Ishikawa (cell line): ENCODE measurements around the gene LBR.

ENCODE experiments used
- CEBPB ChIP-seq: IDR thresholded peaks from 2 replicates; pipeline ENCODE4 v1.6.1; 2012
- CREB1 ChIP-seq: IDR thresholded peaks from 2 replicates; pipeline ENCODE4 v1.6.1; 2012; ENCODE audit warnings: low read depth
- EGR1 ChIP-seq: IDR thresholded peaks from 2 replicates; pipeline ENCODE4 v1.6.1; 2012
- EP300 ChIP-seq: IDR thresholded peaks from 2 replicates; pipeline ENCODE4 v1.6.1; 2012; ENCODE audit warnings: borderline replicate concordance
- FOXM1 ChIP-seq: IDR thresholded peaks from 2 replicates; pipeline ENCODE4 v1.6.1; 2012; ENCODE audit warnings: low read depth, borderline replicate concordance
- MAX ChIP-seq: IDR thresholded peaks from 2 replicates; pipeline ENCODE4 v1.6.1; 2012
- NFIC ChIP-seq: IDR thresholded peaks from 2 replicates; pipeline ENCODE4 v1.6.1; 2012
- RAD21 ChIP-seq: IDR thresholded peaks from 2 replicates; pipeline ENCODE4 v1.6.1; 2012; ENCODE audit warnings: low read depth
- REST ChIP-seq: IDR thresholded peaks from 2 replicates; pipeline ENCODE4 v1.6.1; 2012; ENCODE audit warnings: low read depth, mild to moderate bottlenecking
- TAF1 ChIP-seq: IDR thresholded peaks from 2 replicates; pipeline ENCODE4 v1.6.1; 2012; ENCODE audit warnings: low read depth, mild to moderate bottlenecking
- TCF12 ChIP-seq: IDR thresholded peaks from 2 replicates; pipeline ENCODE4 v1.6.1; 2012; ENCODE audit warnings: low read depth
- TEAD4 ChIP-seq: IDR thresholded peaks from 2 replicates; pipeline ENCODE4 v1.6.1; 2012
- USF1 ChIP-seq: IDR thresholded peaks from 2 replicates; pipeline ENCODE4 v1.6.1; 2012
- YY1 ChIP-seq: IDR thresholded peaks from 2 replicates; pipeline ENCODE4 v1.6.1; 2012; ENCODE audit warnings: low read depth
- ZBTB7A ChIP-seq: IDR thresholded peaks from 2 replicates; pipeline ENCODE4 v1.6.1; 2012; ENCODE audit warnings: low read depth

The LBR gene

GRCh38 chr1:225371366-225372010 lies 56.4 kb downstream of the LBR start:
- TF ChIP-seq REST (no peak), FOXM1 (no peak), CREB1 (no peak), USF1 (no peak), TCF12 (no peak), YY1 (no peak), EGR1 (no peak), RAD21 (no peak), MAX (no peak), TAF1 (no peak), NFIC (no peak)

GRCh38 chr1:225368036-225368552 lies 59.7 kb downstream of the LBR start:
- TF ChIP-seq CEBPB, result no peak
- TF ChIP-seq CREB1, result no peak
- TF ChIP-seq USF1, result no peak
- TF ChIP-seq EGR1, result no peak

- TF ChIP-seq USF1 (no peak), EGR1 (no peak), FOXM1 (no peak), TCF12 (no peak), YY1 (no peak), CEBPB (no peak), NFIC (no peak), TAF1 (no peak), REST (no peak), ZBTB7A (no peak), RAD21 (no peak), MAX (no peak), TEAD4 (no peak), EP300 (no peak), CREB1 (no peak)
These were observed 61.3 kb downstream of the LBR start for GRCh38 chr1:225366552-225366951.

- TF ChIP-seq CEBPB (no peak), USF1 (no peak), RAD21 (no peak), EGR1 (no peak), REST (no peak), EP300 (no peak), TEAD4 (no peak), TAF1 (no peak), MAX (no peak), FOXM1 (no peak), ZBTB7A (no peak), YY1 (no peak), TCF12 (no peak), NFIC (no peak), CREB1 (no peak)
These were observed 61.8 kb downstream of the LBR start for GRCh38 chr1:225366018-225366417.
